IPS DF 6.9 (cell line): Measurements from ENCODE around the gene TEKT5.

ENCODE experiments used
- DNase-seq: peaks from one replicate; pipeline ENCODE4 v3.0.0-alpha.2; 2013; ENCODE audit warnings: low read depth, low spot score
- H3K27ac ChIP-seq: one replicate; pipeline ENCODE4 v1.5.1; 2013; ENCODE audit warnings: low read length, control low read depth
- H3K27me3 ChIP-seq: 2 replicates; pipeline ENCODE4 v1.6.1; 2013; ENCODE audit warnings: mild to moderate bottlenecking, low read length; ENCODE audit not compliant: control insufficient read depth, insufficient read depth
- H3K36me3 ChIP-seq: 2 replicates; pipeline ENCODE4 v1.6.1; 2013; ENCODE audit warnings: low read length; ENCODE audit not compliant: control insufficient read depth, insufficient read depth
- H3K4me1 ChIP-seq: 2 replicates; pipeline ENCODE4 v1.6.1; 2013; ENCODE audit warnings: low read length; ENCODE audit not compliant: control insufficient read depth, insufficient read depth
- H3K4me3 ChIP-seq: 2 replicates; pipeline ENCODE4 v1.5.1; 2013; ENCODE audit warnings: mild to moderate bottlenecking, low read length
- H3K9me3 ChIP-seq: 2 replicates; pipeline ENCODE4 v1.6.1; 2013; ENCODE audit warnings: low read length, inconsistent platforms; ENCODE audit not compliant: control insufficient read depth, insufficient read depth
- WGBS: extraction: QIAGEN DNeasy Blood & Tissue Kit; methylation state at CpG from one replicate; pipeline ENCODE4 v1.1.7; 2013; ENCODE audit warnings: mixed read lengths, missing lambda C conversion rate; ENCODE audit not compliant: insufficient read length, insufficient coverage; 5-methylcytosine and 5-hydroxymethylcytosine counted together

The TEKT5 gene

DNA sequence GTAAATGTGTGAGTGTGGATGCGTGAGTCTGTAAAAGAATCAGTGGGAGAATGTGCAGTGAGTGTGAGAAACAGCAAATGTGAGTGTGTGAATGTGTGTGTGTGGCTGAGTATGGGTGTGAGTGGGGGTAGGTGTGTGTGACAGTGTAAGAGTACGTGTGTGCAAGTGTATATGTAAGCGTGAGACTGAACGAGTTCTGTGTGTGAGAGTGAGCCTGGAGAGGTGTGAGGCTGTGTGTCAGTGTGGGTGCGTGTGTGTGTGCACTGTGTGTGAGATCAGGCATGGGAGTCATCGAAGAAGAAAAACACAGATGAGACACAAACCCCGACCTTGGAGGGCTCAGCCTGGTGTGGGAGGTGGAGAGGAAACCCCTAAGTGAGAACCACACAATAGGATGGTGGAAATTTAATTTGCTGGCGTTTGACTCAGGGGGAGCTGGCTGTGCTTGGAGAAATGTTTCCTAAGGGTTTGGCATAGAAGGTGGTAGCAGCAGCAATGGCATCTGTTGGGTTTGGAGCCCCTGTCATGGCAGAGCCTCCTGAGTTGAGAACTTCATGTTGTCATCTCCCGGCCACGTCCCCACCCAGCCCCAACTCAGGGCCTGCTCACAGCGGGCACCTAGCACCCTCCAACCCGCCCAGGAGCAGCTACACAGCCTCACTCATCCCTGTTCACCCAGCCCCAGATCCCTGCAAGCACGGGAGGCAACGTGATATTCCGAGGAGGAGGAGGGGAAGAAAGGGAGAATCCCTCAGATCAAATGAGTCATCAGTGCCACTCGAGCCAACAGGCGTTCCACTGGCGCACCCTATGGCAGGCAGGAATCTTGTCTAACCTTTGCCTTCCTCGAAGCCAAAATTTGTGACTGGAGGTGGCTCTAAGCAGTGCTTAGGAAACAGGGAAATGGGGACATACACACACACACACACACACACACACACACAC lies 34.6 kb upstream of the TEKT5 start:
- Histone ChIP-seq H3K9me3 (no peaks in the 10 kb centered on the region), H3K27me3 (no peaks in the 10 kb centered on the region), H3K4me3 (no peak overlapping the region), H3K4me1 (no peaks in the 10 kb centered on the region), H3K36me3 (no peaks in the 10 kb centered on the region), H3K27ac (no peak overlapping the region)
- 100% methylated on average over 1 of the region's 19 CpGs for WGBS
- DNase-seq = no peak

- no peaks in the 10 kb centered on the region for H3K9me3 ChIP-seq
- H3K4me1 ChIP-seq = no peaks in the 10 kb centered on the region
- WGBS = no CpG with 5 or more reads among the region's 16 CpGs
- no peak for DNase-seq
- no peaks in the 10 kb centered on the region for H3K27me3 ChIP-seq
- no peak overlapping the region for H3K27ac ChIP-seq
- no peak overlapping the region for H3K4me3 ChIP-seq
- no peaks in the 10 kb centered on the region for H3K36me3 ChIP-seq
Measured at GRCh38 chr16:10728003-10728887, 33.5 kb upstream of the TEKT5 start.

DNA sequence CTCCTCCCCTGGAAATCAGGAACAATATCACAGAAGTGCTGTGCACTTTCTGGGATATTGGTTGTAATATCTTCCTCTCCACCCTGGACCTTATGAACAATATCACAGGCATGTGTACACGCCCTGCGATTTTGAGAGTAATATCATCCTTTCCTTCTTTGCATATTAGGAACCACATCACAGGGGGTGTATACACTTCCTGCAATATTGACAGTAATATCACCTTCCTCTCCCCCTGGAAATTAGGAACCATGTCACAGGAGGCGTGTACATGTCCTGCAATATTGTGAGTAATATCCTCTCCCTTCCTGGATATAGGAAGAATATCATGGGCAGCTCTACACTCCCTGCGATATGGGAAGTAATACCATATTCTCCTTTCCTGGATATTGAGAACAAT lies 14.2 kb upstream of the TEKT5 start:
- Histone ChIP-seq H3K9me3 (no peaks in the 10 kb centered on the region), H3K4me3 (no peak overlapping the region), H3K36me3 (no peaks in the 10 kb centered on the region), H3K27ac (no peak overlapping the region), H3K27me3 (no peaks in the 10 kb centered on the region), H3K4me1 (no peaks in the 10 kb centered on the region)
- no peak for DNase-seq
- WGBS = no CpG with 5 or more reads among the region's 4 CpGs

DNA sequence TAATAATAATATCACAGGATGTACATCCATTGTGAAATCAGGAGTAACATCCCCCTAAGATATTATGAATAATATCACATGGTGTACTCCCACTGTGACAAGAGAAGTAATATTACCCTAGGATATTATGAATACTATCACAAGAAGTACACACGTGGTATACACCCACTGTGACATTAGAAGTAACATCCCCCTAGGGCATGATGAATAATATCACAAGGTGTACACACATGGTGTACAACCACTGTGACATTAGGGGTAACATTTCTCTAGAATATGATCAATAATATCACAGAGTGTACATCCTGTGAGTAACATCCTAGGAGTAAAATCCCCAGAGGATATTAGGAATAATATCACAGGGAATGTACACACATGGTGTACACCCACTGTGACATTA lies 5.0 kb upstream of the TEKT5 start:
- Histone ChIP-seq H3K27ac (no peak overlapping the region), H3K4me3 (no peak overlapping the region), H3K36me3 (no peaks in the 10 kb centered on the region), H3K4me1 (no peaks in the 10 kb centered on the region), H3K9me3 (no peaks in the 10 kb centered on the region), H3K27me3 (no peaks in the 10 kb centered on the region)
- DNase-seq = no peak
- WGBS = no CpG with 5 or more reads among the region's 1 CpG

DNA sequence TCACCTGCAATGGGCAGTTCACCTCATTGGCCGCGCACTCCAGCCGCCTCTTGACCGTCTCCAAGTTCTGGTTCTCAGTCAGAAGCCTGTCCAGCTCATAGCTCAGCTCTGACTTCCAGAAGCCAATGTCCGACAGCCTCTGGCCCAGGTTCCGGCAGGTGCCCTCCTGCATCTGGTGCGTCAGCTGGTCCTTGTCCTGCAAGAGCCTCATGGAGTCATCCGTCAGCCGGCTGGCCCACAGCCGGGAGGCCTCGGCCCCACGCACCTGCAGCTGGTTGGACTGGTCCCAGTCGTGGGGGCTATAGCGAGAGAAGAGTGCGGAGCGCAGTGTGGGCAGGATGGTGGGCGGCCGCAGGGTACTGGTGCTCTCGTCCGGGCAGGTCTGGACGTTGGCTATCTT lies 424 bp downstream of the TEKT5 start:
- peaks cover 2% of the 10 kb centered on the region; the same call in 1 of the 2 replicates for H3K4me1 ChIP-seq

GRCh38 chr16:10693889-10694288 lies 841 bp downstream of the TEKT5 start:
- H3K27me3 ChIP-seq = no peaks in the 10 kb centered on the region

More for the DNA sequence above, 424 bp downstream of the TEKT5 start:
- no peaks in the 10 kb centered on the region for H3K9me3 ChIP-seq
- H3K27ac ChIP-seq = no peak overlapping the region
- H3K4me3 ChIP-seq = no peak overlapping the region
- WGBS = no CpG with 5 or more reads among the region's 21 CpGs
- DNase-seq = no peak
- no peaks in the 10 kb centered on the region for H3K36me3 ChIP-seq
- H3K27me3 ChIP-seq = no peaks in the 10 kb centered on the region

DNA sequence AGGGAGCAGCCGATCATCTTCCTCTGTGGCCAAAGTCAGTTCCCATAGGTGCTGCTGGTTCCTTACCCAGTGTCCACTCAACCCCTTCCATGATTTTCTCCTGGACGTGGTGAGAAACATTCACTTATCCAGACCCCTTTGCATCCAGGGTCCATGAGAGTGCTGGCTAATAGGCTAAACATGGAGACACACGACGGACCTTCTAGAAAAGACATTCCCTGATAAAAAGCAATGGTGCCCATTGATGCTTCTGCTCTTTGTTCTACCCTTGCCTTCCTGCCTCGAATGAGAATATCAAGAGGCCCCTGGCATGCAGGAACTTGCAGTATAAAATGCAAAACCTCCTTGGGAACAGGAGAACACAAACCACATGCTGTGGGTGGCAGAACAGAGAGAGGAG lies 2.3 kb downstream of the TEKT5 start:
- peaks cover 2% of the 10 kb centered on the region; the same call in 1 of the 2 replicates for H3K4me1 ChIP-seq
- WGBS = no CpG with 5 or more reads among the region's 5 CpGs
- H3K27ac ChIP-seq = no peak overlapping the region
- H3K4me3 ChIP-seq = no peak overlapping the region
- no peaks in the 10 kb centered on the region for H3K36me3 ChIP-seq
- no peaks in the 10 kb centered on the region for H3K27me3 ChIP-seq
- no peak for DNase-seq
- no peaks in the 10 kb centered on the region for H3K9me3 ChIP-seq

More at GRCh38 chr16:10693889-10694288, 841 bp downstream of the TEKT5 start:
- Histone ChIP-seq H3K9me3 (no peaks in the 10 kb centered on the region), H3K4me3 (no peak overlapping the region), H3K27ac (no peak overlapping the region), H3K4me1 (peaks cover 2% of the 10 kb centered on the region; the same call in 1 of the 2 replicates), H3K36me3 (no peaks in the 10 kb centered on the region)
- no CpG with 5 or more reads among the region's 8 CpGs for WGBS
- no peak for DNase-seq

GRCh38 chr16:10688726-10689125 lies 6.0 kb downstream of the TEKT5 start:
- H3K27ac ChIP-seq = no peak overlapping the region
- no peaks in the 10 kb centered on the region for H3K27me3 ChIP-seq
- no peak for DNase-seq
- no peaks in the 10 kb centered on the region for H3K9me3 ChIP-seq
- H3K36me3 ChIP-seq = no peaks in the 10 kb centered on the region
- peaks cover 2% of the 10 kb centered on the region; the same call in 1 of the 2 replicates for H3K4me1 ChIP-seq
- no CpG with 5 or more reads among the region's 5 CpGs for WGBS
- H3K4me3 ChIP-seq = no peak overlapping the region

DNA sequence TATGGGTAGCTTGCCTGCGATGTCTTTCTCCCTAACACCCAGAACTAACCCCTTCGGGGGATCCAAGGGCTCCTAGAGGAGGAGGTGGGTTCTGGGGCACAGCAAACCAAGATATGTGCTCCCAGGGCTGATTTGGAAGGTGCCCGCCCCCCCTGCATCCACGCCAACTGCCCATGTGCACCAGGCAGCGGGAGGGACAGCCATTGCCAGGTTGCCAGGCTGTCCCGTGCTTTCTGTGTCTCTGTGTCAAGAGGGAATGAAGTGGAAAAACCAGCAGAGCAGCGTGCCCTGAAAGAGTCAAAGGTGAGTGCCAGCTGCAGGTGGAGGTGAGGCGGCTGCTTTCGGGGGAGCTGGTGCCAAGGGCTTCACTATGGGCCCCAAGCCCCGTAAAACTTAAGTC lies 6.4 kb downstream of the TEKT5 start:
- H3K27me3 ChIP-seq = no peaks in the 10 kb centered on the region
- WGBS = no CpG with 5 or more reads among the region's 10 CpGs

GRCh38 chr16:10685709-10686108 lies 9.0 kb downstream of the TEKT5 start:
- Histone ChIP-seq H3K9me3 (no peaks in the 10 kb centered on the region), H3K27me3 (no peaks in the 10 kb centered on the region), H3K27ac (no peak overlapping the region), H3K36me3 (no peaks in the 10 kb centered on the region), H3K4me1 (no peaks in the 10 kb centered on the region), H3K4me3 (no peak overlapping the region)
- WGBS = no CpG with 5 or more reads among the region's 7 CpGs
- no peak for DNase-seq

More for the DNA sequence above, 6.4 kb downstream of the TEKT5 start:
- Histone ChIP-seq H3K27ac (no peak overlapping the region), H3K9me3 (no peaks in the 10 kb centered on the region), H3K4me1 (peaks cover 2% of the 10 kb centered on the region; the same call in 1 of the 2 replicates), H3K36me3 (no peaks in the 10 kb centered on the region), H3K4me3 (no peak overlapping the region)
- DNase-seq = no peak
